Cerebellar cortex (tissue), 1 donor: ENCODE data around the gene FBLN7.
"Not testable (repeated sequence)": the region's sequence is repeated elsewhere in the genome, so short reads cannot be mapped to it uniquely, and the experiment has no call there.

Experiments used
- DNase-seq: peaks from one replicate; pipeline ENCODE4 v3.0.0-alpha.2; 2015; ENCODE audit warnings: low spot score

Gene FBLN7

DNA sequence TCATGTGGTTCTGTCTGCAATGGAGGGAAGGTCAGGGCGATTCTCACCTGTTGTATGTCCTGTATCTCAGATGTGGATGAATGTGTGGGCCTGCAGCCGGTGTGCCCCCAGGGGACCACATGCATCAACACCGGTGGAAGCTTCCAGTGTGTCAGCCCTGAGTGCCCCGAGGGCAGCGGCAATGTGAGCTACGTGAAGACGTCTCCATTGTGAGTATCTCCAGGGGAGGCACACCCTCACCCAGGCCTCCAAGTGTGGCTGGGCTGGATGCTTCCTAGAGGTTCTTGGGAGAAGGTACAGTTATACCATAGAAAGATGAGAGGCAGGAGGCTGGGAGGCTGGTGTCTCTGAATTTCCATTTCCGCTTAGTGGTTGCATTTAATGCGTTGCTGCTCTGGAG, 46.9 kb downstream of the FBLN7 start:
- DNase-seq, result no peak

DNA sequence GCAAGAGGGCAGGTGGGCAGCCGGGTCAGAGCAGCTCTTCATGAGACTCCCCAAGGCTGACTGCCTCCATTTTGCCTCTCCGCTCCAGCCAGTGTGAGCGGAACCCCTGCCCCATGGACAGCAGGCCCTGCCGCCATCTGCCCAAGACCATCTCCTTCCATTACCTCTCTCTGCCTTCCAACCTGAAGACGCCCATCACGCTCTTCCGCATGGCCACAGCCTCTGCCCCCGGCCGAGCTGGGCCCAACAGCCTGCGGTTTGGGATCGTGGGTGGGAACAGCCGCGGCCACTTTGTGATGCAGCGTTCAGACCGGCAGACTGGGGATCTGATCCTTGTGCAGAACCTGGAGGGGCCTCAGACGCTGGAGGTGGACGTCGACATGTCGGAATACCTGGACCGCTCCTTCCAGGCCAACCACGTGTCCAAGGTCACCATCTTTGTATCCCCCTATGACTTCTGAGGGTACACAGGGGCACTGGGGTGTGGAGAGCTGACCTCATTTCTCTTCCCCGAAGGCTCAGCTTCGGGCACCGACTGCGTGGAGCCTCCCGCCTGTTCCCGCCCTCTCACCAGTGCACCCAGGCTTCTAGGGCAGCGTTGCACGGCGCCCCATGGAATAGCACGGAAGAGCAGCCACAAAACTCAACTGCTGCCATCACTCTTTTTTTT, 49.0 kb downstream of the FBLN7 start:
- DNase-seq, result no peak

DNA sequence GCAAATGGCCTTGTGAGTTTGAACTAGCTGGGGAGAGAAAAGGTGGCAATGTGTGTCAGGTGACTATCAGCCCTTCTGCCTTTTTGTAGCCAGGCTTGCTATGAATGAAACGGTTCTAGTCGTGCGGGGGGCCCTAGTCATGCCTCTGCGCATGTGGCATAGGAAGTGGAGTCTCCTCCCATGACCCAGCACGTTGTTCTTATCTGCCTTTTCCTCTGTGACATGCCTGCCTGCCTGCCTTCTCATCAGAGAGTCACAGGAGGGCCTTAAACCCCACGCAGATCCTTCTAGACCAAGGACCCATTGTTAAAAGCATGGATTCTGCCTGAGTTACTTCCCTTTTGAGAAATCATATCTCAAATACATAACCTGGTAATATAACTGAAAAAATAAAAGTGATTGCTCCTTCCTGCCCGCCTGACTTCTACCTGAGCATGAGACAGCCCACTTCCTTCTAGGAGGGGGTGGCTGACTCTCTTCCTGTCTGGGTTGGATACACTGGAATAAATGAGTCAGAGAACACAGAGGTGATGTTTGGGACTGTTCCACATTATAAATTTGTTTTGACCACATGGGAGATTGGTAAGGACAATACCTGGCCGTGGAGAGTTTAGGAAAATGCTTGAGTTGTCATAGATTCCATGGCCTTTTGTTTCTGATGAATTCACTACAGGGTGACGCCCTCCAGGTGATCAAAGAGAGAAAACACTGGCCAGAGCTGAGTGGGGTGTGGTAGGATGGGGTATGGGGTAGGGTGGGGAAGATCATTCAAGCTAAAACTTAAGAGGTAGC, 49.8 kb downstream of the FBLN7 start:
- DNase-seq, result no peak

DNA sequence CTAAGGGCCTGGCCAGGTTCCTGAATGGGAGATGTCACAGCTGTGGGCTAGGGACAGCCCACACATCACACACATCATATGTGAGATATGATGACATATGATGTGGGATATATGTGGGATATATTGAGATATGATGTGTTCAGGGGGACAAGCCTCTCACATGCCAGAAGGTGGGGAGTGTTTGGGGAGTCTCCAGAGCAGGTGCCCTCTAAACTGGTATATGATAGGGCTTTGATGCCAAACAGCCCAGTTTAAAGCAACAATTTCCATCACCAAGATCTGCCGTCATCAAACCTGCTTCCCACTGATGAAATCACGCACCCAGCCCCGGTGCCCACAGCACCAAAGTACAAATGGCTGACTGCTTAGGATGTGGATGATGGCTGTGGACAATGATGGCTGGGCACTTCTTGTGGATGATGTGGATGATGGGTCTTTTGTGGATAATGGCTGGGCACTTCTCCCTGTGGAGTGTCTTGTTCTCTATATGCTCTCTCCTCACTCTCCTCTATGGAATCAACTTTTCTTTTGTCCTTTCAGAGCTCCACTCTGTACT, 50.9 kb downstream of the FBLN7 start:
- no peak for DNase-seq

DNA sequence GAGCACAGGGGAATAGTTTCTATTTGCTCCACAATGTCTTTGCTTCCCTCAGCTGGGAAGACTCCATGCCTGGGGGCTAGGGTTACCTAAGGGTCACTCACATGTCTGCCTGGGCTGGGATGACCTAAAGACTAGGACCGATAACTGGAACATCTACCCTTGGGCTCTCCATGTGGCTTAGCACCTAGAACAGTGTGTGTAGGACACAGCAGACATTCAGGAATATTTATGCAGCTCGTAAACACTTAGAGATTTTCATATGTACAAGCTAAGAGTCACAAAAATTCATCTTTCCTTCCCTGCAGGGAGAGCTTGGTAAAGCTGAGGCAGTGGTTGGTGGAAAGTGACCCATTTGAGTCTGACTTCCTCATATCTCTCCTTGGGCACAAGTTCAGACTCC, 55.8 kb downstream of the FBLN7 start:
- DNase-seq, result no peak

DNA sequence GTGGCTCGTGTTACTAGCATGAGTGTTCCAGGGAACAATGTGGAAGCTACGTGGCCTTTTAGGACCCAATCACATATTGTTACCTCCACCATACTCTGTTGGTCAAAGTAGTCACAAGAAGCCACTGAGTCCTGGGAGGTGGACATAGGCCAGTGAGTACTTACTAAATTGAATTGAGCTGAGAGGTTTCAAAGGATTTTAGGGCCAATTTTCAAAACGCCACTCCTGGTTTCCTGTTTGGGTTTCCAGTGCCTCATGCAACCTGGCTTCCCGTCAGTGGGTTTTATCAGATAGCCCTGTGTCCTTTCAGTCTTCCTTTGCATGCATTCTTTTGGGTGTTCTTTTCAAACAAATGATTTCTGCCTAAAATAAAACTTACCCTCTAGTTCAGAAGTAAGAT, 56.3 kb downstream of the FBLN7 start:
- no peak for DNase-seq

DNA sequence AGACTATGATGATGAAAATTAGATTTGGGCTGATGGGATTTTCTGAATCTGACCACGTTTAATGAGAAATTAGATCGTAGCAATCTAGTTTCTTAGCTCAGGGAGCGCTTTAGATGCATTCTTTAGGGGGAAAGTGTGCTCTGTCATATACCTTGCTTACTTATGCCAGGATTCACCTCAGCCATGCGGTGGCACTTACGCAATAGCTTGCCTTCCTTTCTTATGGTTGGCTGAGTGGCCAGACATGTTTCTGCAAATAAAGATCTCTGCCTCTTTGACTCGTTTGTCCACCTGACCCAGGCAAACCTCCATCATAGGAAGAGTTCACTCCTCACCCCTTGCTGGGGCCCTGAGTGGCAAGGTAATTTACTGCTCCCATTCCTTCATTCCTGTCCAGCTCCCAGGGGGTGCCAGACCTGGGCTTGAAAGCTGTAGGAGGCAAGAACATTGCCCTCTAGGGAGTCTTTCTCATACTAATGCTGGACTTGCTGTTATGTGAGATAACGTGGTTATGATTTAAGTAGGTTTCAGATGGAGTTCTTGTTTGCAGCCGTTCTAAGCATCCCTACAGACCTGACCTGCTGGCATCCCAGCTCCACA, 57.1 kb downstream of the FBLN7 start:
- DNase-seq, result no peak

DNA sequence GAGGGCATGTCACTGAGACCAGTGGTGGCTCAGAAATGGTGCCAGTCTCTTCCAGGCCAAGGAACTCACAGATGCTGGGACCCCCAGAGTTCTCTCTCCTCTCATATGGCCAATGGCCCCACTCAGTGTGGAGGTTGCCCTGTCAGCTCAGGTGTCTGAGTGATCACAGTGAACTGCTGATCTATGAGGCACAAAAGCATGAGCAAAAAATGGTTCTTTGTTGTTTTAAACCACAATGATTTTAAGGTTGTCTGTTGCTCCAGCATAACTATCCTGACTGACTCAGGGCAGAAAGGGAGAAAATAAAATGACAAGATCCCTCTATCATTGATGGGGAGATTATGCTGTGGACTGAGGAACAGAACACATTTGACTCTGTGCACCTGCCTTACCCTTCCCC, 57.8 kb downstream of the FBLN7 start:
- DNase-seq, result no peak

DNA sequence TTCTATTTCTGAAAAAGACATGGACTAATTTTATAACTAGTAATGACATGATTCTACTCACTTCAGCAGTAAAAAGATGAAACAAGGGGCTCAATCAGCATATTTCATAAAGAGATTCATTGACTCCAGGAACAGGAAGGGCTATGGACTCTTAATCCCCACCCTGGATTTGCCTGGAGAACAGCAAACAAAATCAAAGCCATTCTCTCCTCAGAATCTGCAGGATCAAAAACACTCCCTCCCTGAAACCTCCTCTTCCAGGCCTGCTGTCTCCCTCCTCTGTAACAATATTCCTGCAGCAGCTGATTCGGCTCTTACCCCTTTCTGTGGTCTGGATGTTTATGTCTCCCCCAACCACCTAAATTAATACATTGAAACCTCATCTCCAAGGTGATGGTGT, 59.7 kb downstream of the FBLN7 start:
- DNase-seq, result no peak

DNA sequence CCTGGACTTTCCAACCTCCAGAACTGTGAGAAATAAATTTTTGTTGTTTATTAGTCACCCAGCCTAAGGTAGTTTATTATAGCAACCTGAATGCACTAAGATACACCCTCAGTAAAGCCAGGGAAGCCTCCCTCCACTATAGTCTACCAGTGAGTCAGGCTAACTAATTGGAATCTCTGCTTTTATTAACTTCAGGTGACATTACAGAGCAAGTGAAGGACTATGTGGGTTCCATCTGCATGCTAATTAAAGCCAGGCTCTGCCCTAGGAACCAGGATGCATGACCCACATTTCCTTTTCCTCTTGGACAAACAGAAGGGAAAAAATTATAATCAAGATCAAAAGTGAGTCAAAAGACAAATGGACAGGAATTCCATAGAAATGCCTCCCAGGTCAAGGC, 60.6 kb downstream of the FBLN7 start:
- peak; percentile 1 for DNase-seq

DNA sequence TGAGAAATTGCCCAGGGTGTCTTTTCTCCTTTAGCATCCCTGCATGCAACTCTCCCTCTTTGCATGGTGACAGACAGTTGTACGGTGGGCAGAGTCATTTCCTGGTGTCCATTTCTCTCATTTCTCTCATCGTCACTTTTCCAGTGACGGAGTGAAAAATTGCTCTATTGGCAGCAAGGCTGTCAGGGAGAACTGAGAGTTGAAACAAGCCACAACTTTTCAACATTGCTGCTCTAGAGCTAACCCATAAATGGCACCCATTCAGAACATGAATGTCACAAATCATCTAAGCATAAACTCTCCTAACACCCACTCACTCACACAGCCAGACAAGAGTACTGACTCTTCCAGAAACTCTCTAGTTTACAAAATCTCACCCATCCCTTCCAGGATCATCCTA, 61.0 kb downstream of the FBLN7 start:
- DNase-seq, result no peak

DNA sequence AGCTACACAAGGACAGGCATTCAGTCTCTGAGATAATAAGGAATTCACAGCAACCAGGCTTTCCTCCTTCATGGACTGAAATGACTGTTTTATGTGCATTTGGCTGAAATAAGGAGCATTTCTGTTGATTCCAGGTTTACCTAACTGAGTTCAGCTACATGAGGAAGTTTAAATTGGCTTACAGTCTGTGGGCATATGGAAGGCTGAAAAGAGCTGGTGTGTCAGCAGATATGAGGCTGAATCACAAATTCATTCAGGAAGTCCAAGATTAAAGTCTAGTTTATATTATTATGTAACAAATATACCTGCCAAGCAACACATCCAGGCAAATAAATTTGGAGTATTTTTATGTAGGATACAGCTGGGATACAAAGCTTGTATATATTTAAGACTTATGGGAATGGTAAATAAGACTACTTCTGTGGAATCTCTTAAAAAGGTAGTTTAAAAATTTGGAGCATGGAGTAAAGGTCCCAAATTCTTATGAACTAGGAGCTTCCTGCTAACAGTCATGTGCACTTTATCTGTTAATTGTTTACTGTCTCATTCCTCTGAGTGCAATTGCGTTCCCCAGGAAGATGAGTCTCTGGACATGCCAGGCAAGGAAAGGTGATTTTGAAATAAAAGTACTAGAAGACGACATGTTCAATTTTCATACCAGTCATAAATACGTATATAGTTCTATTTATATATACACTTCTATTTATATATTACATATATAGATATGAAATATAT, 63.7 kb downstream of the FBLN7 start:
- peak; percentile 9 for DNase-seq

DNA sequence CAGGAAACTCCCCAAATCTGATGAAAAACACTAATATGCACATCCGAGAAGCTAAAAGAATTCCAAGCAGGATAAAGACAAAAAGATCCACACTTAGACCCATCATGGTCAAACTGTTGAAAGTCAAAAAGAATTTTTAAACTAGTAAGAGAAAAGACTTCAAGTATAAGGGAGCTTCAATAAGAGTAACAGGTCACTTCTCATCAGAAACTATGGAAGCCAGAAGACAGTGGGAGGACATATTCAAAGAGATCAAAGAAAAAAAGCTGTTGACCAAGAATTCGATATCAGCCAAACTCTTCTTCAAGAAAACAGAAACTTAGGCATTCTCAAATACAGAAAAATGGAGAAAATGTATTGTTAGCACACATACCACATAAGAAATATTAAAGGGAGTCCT, 66.2 kb downstream of the FBLN7 start:
- DNase-seq, result peak; percentile 14

DNA sequence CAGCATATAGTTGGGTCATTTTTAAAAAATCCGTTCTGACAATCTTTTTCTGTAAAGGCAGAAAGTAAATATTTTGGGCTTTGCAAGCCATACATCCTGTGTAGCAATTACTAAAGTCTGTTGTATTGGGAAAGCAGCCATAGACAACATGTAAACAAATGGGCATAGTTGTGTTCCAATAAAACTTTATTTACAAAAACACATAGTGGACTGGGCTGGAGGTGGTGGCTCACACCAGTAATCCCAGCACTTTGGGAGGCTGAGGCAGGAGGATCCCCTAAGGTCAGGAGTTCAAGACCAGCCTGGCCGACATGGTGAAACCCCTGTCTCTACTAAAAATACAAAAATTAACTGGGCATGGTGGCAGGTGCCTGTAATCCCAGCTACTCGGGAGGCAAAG, 69.7 kb downstream of the FBLN7 start:
- DNase-seq, result not testable (repeated sequence)

DNA sequence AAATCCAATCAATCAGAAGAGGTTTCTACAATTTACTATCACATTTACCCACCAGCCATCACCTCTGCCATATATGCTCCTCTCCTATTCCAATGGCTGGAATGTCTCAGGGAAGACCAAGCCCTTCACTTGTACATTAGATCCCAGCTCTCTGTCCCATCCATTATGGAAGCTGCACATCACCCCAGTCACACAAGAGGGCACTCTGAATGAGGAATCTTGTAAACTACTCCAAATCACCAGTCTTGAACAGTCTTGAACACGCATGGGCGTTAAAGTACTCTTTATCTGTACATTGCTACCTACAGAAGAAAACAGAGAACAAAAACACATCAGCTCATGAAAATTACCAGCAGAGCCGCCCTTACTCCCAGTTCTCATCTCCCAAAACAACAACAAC, 78.0 kb downstream of the FBLN7 start:
- DNase-seq, result peak; percentile 42

DNA sequence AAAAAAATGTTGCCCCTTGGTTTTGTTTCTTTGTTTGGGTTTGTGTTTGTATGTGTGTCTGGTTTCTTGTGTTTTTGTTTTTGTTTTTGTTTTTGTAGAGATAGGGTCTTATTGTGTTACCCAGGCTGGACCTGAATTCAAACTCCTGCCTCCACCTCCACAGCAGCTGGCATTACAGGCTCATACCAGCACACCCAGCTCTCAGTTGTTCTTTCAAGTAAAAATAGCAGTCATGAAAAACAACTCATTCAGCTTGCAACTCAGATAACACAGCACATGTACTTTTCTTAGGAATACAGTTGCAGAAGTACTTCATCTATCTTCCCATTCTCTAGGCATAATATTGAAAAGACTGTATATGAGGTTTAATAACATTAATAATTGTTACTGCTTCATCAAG, 79.7 kb downstream of the FBLN7 start:
- no peak for DNase-seq

DNA sequence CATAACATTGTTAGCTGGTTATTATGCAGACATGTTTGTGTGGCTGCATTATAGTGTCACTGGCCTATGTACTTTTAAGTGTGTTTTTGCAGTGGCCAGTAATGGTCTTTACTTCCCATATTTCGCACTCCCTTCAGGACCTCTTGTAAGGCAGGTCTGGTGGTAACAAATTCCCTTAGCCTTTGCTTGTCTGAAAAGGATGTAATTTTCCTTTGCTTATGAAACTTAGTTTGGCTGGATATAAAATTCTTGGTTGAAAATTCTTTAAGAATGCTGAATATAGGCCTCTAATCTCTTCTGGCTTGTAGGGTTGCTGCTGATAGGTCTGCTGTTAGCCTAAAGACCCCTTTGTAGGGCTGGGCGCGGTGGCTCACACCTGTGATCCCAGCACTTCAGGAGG, 82.0 kb downstream of the FBLN7 start:
- DNase-seq, result no peak

DNA sequence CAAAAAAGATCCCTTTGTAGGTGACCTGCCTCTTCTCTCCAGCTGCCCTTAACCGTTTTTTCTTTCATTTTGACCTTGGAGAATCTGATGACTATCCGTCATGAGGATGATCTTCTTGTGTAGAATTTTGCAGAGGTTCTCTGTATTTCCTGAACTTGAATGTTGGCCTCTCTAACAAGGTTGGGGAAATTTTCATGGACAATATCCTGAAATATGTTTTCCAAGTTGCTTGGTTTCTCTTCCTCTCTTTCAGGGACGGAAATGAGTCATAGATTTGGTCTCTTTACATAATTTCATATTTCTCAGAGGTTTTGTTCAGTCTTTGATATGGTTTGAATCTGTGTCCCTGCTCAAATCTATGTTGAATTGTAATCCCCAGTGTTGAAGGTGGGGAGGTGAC, 82.6 kb downstream of the FBLN7 start:
- no peak for DNase-seq

DNA sequence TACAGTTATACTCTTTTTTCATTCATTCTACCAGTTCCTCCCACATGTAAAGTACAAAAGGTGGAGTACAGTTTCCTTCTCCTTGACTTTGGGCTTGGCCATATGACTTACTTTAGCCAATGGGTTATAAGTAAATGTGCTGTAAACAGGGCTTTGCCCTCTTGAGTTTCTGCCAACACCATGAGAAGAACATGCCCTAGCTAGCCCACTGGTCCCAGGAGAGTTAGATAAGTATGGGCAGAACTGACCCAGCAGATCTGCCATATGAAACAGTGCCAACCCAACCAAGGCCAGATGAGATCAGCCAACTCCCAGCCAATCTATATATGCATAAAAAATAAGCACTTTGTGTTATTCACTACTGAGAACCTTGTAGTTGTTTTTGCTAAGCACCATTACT, 91.2 kb downstream of the FBLN7 start:
- DNase-seq, result no peak

DNA sequence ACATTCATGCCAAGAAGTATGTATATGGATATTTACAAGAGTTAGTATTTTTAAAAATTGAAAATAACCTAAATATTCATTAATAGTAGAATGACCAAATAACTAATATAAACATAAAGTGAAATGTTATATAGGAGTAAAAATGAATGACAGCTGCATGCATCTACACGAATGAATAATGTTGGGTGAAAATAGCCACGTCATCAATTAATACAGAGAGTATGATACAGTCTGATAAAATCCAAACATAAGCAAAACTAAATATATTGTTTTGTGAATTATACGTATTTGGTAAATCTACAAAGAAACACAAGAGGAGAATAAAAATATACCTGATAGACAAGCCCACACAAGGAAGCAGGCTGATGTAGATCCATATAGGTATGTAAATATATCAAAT, 92.2 kb downstream of the FBLN7 start:
- DNase-seq, result no peak
